GM21529 (cell line): ENCODE measurements around the gene MYO9A.
A peak's percentile ranks its signal among the peaks of the same experiment; 100 is the strongest.
"Not testable (repeated sequence)": the region's sequence is repeated elsewhere in the genome, so short reads cannot be mapped to it uniquely, and the experiment has no call there.

Experiments
- ATAC-seq: cut with Tn5 transposase; IDR thresholded peaks from one replicate; pipeline ENCODE4 v1.9.1; 2021; ENCODE audit not compliant: unreplicated experiment

MYO9A gene

DNA sequence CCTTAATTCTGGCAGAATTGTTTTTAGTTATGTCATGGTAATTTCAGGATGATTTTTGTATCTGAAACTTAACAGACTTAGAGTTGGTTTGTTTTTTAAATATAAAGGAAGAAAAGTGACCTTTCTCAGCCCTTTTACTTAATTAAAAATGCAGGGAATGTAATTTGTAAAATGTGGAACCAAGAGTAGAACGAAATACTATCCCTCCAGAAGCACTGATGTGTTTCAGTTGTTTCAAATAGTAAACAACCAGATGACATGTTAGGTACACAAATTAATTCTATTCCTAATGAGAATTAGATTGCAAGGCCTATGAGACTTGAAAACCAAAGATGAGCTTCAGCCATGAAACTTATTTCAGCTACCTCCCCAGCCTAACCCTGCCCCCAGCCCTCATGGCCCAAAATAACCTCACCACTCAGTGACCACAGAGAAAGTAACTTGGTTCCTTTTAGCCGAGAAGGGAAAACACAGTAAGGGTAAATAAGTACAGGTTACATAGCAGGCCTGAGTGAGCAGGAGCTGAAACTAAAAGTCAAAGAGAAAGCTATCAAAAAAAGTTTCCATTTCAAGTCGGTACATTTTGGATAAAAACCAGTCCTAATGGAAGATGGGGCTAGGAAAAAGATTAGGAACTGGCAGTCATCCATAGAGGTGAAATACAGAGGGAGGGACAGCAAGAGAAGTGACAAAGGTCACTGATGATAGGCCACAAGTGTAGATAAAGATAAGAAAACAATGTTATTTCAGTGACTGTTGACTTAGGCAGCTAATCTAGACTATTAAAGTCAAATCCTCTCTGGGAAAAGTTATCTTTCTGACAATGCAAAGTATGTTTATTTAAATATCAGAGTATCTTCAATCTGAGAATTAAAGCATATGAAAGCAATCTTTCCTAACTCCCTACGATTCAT lies 23.5 kb upstream of the MYO9A start:
- peak; percentile 100 for ATAC-seq

DNA sequence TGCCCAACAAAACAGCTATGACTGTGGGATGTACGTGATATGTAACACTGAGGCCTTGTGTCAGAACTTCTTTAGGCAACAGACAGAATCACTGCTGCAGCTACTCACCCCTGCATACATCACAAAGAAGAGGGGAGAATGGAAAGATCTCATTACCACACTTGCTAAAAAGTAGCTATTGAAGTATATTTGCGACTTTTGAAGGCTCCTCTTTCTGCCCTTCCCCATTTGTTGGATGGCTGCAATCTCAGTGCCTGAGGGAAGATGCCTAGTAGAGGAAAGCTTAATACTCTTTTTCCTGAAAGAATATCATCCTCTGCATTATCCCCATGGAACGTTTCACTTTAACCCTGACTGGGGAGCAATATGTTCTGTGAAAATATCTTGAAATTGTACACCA lies 22.1 kb upstream of the MYO9A start:
- ATAC-seq, result no peak

DNA sequence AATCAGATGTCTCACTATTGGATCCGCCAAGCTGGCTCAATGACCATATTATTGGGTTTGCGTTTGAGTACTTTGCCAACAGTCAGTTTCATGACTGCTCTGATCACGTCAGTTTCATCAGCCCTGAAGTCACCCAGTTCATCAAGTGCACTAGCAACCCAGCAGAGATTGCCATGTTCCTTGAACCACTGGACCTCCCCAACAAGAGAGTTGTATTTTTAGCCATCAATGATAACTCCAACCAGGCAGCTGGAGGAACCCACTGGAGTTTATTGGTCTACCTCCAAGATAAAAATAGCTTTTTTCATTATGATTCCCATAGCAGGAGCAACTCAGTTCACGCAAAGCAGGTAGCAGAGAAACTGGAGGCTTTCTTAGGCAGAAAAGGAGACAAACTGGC lies 21.7 kb upstream of the MYO9A start:
- ATAC-seq, result no peak

DNA sequence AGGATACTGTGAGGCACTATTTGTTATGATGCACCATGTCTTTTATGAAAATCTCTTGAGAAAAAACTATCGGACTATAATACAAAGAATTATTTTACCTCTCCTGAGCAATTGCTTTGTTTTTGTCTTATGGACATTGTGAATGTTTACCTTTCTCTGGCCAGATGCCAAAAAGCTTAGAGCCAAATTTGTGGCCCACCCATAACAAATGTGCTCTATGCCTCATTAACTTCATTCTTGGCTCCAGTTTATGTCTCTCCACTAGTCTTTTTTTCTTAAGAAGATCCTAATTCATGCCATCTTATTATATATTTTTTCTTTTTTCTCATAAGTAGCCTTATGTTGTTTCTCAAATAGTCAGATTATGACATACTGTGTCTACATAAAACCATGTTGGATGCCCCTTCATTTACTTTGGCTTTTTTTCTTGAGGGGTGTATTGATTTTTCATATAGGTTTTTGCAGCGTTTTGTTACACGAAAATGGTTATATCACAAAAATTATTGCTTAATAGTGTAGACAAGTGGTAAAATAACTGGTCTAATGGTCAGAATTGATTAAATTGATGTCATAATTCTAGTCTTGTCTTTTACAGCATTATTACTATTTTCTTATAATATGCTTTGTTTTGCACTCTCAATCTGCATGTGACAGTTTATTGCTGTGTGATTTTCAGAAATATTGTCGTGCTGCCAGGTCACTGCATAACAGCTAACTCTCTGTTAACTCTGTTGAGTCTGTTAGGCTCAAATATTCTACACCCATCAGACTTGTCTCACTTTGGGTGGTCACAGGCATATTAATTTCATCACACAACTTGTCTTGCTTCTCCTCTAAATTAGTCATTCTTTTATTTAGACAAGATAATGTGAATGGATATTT lies 18.5 kb upstream of the MYO9A start:
- ATAC-seq, result no peak

DNA sequence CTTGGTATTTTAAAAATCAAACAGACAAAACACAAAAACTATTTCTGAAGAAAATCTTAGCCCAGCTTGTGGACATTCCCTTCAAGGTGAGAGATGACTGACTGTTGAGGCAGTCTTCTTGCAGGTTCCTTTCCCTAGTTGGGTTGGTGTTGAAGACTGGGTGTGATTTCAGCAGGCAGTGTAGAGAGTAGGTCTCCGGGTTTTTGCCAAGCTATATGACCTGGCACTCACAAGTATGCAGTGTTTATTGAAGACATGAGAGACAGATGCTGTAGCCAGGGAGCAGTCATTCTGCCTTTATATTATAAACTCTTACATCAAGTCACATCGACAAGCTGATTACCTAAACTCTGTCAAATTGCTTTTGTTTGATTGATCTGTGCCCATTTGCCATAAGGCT lies 17.8 kb upstream of the MYO9A start:
- no peak for ATAC-seq

DNA sequence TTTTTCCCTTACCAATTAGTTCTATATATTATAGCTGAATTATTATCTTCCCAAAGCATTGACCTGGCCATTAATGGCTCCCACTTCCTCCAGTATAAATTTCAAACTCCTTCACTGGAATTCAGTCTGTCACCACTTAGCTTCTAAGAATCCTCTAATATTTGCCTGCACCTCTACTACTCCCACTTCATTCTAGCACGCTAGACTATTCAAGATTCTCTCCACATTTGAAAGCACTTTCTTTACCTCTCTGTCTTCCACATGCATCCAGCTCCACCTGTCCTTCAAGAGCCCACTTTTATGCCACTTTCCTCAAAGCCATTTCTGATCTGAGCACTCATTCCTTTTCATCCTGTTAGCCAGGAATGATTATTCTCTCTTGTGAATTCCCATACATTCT lies 15.3 kb upstream of the MYO9A start:
- ATAC-seq, result no peak

DNA sequence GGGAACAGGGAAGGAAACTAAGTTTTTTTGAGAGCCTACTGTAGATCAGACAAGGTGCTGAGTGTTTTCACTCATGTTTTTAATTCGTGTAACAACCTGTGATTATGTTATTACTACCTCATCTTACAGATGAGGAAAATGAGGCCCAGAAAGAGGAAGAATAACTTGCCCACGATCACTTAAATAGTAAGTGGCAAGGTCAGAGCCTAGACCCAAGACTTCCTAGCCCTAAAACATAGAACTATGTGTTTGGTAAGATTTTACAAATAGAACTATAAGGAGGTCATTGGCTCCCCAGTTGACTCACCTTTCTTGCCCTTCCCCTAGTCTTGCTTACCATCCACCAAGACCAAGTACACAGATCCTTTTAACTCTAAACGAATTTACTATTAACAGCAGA lies 14.0 kb upstream of the MYO9A start:
- ATAC-seq, result no peak

DNA sequence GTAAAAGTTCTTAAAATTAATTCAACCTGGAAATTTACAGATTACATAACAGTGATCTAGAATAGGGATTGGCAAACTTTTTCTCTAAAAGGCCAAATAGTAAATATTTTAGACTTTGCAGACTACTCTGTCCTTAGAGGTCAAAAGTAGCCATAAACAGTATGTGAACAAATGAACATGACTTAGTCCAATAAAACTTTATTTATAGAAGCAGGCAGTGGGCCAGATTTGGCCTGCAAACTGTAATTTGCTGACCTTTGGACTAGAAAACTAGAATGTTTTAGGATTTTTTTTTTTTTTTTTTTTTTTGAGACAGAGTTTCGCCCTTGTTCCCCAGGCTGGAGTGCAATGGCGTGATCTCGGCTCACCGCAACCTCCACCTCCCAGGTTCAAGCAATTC lies 12.3 kb upstream of the MYO9A start:
- no peak for ATAC-seq

DNA sequence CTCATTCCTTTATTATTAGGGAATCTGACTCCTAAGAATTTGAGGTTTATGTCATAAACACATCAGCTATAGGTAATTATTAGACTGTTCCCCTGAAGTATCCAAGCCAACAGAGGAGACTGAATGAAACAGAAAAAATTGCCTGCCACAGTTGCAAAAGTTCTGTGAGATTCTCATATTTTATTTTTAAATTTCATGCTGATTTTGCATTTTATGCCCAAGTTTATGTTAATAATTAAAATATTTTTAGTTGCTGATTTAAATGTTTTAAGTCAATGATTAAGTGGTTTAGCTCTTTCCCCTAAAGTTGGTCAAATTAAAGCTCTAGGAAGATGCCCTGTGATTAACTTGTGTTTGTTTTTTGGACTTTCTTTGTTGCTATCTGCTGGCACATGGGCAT lies 10.4 kb upstream of the MYO9A start:
- no peak for ATAC-seq

DNA sequence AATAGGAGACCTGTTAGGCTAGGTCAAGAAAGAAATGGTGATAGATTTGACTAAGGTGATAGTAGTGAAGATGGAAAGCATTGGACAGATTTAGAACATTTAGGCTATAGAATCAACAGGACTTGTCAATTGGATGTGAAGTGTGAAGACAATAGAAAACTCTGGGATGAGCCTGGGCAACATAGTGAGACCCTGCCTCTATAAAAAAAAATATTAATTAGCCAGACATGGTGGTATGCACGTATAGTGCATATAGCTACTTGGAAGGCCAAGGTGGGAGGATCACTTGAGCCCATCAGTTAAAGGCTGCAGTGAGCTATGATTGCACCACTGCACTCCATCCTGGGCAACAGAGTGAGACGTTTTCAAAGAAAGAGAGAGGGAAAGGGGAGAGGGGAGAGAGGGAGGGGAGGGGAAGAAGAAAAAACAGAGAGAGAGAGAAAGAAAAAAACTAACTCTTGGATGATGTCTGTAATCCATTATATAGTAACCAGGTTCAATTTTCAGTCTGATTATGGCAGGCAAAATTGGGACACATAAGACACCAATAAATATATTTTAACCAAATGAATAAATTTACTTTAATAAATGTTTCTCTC lies 9.9 kb upstream of the MYO9A start:
- ATAC-seq, result no peak

DNA sequence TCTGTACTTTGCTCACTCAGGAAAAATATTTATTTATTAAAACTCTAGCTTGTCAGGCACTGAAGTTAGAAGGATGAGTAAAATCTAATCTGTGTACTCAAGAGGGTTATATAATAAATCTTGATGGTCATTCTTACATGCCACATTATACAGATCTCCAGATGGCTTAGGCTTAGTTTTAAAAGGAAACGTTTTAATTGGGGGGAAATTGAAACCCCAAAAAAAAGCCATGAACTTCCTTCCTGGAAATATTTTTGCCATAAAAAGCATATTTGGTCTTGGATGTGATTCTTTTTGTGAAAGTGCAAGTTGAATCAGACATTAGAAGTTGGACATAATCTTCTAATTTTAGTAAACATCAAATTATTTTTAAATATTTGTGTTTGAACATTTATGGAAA lies 6.3 kb upstream of the MYO9A start:
- no peak for ATAC-seq

DNA sequence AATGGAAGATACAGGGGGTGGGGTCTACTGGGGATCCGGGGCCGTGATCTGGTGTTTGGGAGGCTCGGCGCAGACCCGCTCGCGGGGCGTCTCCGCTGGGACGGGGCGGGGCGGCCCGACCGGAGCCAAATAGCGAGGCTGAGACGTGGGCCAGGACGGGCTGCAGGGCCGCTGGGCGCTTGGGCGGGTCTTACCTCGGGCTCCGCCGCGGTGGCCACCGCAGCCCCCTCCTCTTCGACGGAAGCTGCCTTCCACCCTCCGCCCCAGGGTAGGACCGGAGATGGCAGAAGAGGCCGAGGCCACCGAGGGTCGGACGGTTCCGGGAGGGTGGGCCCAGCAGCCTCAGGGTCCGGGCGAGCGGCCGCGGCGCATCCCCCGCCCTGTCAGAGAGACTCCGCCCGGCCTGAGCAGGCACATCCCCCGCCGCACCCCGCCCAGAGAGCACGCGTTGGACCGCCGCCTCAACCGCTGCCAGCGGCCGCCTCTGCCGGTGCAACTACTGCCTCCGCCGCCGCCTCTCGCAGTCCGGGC lies 399 bp downstream of the MYO9A start:
- ATAC-seq, result peak; percentile 66

DNA sequence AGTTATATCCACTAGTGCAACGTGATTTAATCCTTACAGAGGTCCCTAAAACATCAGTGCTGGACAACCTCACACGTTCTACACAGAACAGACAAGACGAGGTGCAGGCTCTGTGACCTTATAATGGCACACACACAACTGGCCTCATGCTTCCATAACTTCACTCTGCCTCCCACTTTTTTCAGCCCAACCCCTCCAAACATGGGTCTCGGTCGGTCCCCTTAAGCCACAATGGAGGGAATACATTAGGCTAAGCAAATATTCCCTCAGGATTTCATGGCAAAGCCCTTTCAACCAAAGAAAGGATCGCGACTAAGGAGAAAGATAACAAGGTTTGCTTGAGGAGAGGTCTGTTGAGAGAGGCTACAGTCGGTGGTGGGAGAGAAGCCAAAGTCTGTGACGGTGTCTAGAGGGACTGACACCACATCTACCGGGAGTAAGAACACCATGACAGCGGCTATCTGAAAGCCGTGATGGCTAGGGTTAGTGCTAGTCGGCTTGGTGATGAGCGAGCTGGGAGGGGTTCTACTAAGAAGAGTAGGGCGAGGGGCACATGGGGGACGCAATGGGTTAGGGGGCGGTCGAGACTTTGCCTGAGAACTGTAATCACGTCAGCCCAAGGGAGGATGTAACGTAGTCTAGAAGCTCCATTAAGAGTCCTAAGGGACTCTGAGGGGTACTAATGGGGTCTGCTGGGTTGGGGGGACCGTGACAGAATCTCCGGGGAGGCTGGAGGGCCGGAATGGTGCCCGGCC lies 1.0 kb downstream of the MYO9A start:
- no peak for ATAC-seq

DNA sequence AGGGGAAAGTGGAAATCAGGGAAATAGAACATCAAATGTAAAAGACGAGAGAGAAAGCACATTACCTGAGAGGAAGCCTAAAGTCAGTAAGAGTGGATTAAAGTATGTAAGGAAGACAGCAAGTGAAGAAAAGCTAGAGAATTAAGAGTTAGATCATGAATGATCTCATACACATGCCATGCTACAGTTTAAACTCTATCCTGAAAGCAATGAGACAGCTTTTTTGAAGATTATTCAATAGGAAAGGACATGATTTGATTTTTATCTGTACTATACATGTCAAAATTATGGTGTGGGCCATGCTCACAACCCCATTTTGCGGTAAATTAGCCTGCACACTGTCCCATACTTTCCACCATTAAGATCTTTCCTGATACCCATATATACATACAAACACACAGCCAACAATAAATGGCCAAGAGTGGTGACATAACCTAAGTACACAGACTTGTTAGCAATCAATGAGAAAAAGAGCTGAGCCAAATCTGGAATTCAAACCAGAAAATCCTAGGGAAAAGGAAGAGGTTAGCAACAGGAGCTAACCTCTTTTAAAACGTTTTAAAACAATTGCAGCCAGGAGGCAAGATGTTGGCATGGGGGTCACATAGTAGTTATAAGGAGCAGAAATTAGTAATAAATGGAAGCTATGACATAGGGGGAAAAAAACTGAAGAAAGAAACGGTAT lies 4.5 kb downstream of the MYO9A start:
- ATAC-seq, result no peak

DNA sequence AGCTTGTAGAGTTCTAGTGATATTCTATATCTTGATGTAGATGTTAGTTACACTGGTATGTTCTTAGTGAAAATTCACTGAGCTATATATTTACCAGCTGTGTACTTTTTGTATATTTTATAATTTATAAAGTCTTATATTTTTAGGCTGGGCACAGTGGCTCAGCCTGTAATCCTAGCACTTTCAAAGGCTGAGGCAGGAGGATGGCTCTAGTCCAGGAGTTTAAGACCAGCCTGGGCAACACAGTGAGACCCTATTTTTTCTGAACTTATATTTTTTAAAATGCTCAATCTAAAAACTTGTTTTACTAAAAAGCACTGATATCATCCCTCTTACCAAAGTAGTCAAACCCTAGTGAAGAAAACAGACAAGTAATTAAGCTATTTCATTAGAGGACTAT lies 5.1 kb downstream of the MYO9A start:
- ATAC-seq, result no peak

DNA sequence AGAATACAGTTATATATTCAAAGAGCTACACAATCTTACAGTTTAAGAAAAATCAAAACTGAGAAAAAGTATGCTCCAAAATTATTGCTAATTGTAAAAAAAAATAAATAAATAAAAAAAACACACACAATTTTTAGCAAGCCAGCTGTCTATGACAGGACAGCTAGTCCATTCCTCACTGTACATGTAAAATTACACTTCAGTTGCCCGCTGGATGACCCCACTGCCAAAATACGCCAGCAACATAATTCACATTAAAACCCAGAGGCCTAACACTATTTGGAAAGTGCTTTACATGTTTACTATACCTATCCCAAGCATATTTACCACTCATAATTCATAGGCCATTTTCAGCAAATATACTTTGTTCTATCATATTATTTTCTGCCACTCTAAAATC lies 5.8 kb downstream of the MYO9A start:
- ATAC-seq, result no peak

DNA sequence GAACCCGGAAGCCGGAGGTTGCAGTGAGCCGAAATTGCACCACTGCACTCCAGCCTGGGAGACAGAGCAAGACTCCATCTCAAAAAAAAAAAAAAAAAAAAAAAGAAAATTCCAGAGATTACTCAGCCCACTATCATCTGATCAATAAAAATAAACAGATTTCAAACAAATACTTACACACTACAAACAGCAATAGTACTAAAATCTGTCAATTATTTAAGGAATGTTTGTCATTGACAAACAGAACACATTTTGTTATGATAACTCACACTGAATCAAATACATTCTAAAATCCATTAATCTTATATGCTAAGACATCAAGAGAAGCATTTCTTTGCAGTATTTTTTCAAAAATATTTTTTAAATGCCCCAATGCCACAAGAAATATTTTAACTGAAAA lies 7.6 kb downstream of the MYO9A start:
- ATAC-seq, result no peak

DNA sequence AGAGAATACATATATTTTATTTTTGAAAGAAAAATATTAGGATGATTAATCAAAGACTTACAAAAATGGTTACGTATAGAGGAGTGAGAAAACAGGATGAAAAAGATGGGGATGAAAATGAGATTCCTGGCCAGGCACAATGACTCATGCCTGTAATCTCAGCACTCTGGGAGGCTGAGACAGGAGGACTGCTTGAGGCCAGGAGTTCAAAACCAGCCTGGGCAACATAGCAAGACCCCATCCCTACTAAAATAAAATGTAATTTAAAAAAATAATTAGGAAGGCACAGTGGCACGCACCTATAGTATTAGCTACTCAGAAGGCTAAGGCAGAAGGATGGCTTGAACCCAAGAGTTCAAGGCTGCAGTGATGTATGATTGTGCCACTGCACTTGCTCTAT lies 11.9 kb downstream of the MYO9A start:
- no peak for ATAC-seq

DNA sequence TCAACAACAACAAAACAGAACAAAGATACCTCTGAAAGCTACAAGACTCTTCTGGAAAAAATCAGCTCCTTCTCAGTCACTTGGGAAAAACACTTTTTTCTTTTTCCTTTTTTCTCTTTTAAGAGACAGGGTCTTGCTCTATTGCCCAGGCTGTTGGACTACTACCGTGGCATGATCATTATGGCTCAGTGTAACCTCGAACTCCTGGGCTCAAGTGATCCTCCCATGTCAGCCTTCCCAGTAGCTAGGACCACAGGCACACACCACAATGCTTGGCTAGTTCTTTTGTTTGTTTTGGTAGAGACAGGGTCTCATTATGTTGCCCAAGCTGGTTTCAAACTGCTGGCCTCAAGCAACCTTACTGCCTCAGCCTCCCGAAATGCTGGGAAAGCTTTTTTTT lies 12.8 kb downstream of the MYO9A start:
- no peak for ATAC-seq

DNA sequence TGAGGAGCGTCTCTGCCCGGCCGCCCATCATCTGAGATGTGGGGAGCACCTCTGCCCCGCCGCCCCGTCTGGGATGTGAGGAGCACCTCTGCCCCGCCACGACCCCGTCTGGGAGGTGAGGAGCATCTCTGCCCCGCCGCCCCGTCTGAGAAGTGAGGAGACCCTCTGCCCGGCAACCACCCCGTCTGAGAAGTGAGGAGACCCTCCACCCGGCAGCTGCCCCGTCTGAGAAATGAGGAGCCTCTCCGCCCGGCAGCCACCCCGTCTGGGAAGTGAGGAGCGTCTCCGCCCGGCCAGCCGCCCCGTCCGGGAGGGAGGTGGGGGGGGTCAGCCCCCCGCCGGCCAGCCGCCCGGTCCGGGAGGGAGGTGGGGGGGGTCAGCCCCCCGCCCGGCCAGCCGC lies 17.4 kb downstream of the MYO9A start:
- not testable (repeated sequence) for ATAC-seq
